ENCODE results near the gene CHST11. TPM values are rescaled to one million over a fixed set of nuclear protein-coding genes. Genes with fewer than 3 reads are reported as not detected.

The CHST11 gene
- total RNA-seq, 4 donors from 2014 or later, result 5.7 to 15.7 (median 7.1) TPM

GRCh38 chr12:104505095-104505818 is 48.5 kb downstream of the CHST11 start:
- peaks cover 0 to 13% (median 3%) of the 10 kb centered on the region in 4 donors for H3K4me1 ChIP-seq

GRCh38 chr12:104506676-104507401 is 50.1 kb downstream of the CHST11 start:
- Histone ChIP-seq H3K27ac (replicated peaks in 1 of 4) (no peak overlapping the region), H3K4me1 (peaks cover 0 to 16% (median 6%) of the 10 kb centered on the region in 4 donors), H3K36me3 (no peaks in the 10 kb centered on the region), H3K9me3 (no peaks in the 10 kb centered on the region), H3K4me3 (no peak overlapping the region), H3K27me3 (no peaks in the 10 kb centered on the region)
- no peak for DNase-seq (ENCODE audit: extremely low spot score)
- intact Hi-C loops (cut with DNase I), result no loop called here
- WGBS, result 55% methylated on average over 14 of the region's 14 CpGs
- TF ChIP-seq POLR2A (IDR thresholded peaks at IDR 0.05; ENCODE audit: low read depth), result no peak
- TF ChIP-seq EP300 (IDR thresholded peaks at IDR 0.05), result no peak

More at GRCh38 chr12:104505095-104505818, 48.5 kb downstream of the CHST11 start:
- Histone ChIP-seq H3K4me3 (no peak overlapping the region), H3K27me3 (no peaks in the 10 kb centered on the region), H3K36me3 (no peaks in the 10 kb centered on the region), H3K27ac (replicated peaks in 1 of 4) (no peak overlapping the region), H3K9me3 (no peaks in the 10 kb centered on the region)
- intact Hi-C loops (cut with DNase I), result no loop called here
- 78% methylated on average over 7 of the region's 7 CpGs for WGBS
- TF ChIP-seq EP300 (IDR thresholded peaks at IDR 0.05) (no peak), POLR2AphosphoS5 (IDR thresholded peaks at IDR 0.05) (no peak), POLR2A (IDR thresholded peaks at IDR 0.05; ENCODE audit: low read depth) (no peak)
- TF ChIP-seq, protein P1, sequence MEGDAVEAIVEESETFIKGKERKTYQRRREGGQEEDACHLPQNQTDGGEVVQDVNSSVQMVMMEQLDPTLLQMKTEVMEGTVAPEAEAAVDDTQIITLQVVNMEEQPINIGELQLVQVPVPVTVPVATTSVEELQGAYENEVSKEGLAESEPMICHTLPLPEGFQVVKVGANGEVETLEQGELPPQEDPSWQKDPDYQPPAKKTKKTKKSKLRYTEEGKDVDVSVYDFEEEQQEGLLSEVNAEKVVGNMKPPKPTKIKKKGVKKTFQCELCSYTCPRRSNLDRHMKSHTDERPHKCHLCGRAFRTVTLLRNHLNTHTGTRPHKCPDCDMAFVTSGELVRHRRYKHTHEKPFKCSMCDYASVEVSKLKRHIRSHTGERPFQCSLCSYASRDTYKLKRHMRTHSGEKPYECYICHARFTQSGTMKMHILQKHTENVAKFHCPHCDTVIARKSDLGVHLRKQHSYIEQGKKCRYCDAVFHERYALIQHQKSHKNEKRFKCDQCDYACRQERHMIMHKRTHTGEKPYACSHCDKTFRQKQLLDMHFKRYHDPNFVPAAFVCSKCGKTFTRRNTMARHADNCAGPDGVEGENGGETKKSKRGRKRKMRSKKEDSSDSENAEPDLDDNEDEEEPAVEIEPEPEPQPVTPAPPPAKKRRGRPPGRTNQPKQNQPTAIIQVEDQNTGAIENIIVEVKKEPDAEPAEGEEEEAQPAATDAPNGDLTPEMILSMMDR (IDR thresholded peaks at IDR 0.05), result no peak
- no peak for DNase-seq (ENCODE audit: extremely low spot score)

DNA sequence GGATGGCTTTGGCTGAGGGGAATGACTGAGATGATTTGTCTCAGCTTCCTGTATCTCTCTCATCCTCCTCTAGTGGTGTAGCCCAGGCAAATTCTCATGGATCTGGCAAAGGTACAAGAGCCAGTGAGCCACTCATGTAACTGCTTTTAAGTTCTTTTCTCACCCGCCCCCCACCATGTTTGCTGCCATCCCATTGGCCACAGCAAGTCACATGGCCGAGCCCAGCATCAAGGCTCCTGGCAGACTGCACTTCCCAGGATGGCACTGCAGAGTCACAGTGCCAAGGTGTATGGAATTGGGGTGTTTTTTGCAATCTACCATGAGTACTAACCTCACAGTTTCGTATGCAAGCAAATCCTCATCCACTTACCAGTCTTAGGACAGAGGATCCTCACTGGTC is 50.9 kb downstream of the CHST11 start:
- DNase-seq (ENCODE audit: extremely low spot score), result no peak
- no peak overlapping the region for H3K27ac ChIP-seq (replicated peaks in 1 of 4)
- 100% methylated on average over 1 of the region's 3 CpGs for WGBS
- TF ChIP-seq POLR2AphosphoS5 (IDR thresholded peaks at IDR 0.05), result no peak
- no peak for TF ChIP-seq POLR2A (IDR thresholded peaks at IDR 0.05; ENCODE audit: low read depth)
- TF ChIP-seq, protein P1 (IDR thresholded peaks at IDR 0.05), result no peak
- TF ChIP-seq EP300 (IDR thresholded peaks at IDR 0.05), result no peak
- H3K4me3 ChIP-seq, result no peak overlapping the region
- intact Hi-C loops (cut with DNase I), result no loop called here
- no peaks in the 10 kb centered on the region for H3K36me3 ChIP-seq
- H3K4me1 ChIP-seq, result peaks cover 0 to 16% (median 6%) of the 10 kb centered on the region in 4 donors
- no peaks in the 10 kb centered on the region for H3K9me3 ChIP-seq
- H3K27me3 ChIP-seq, result no peaks in the 10 kb centered on the region

DNA sequence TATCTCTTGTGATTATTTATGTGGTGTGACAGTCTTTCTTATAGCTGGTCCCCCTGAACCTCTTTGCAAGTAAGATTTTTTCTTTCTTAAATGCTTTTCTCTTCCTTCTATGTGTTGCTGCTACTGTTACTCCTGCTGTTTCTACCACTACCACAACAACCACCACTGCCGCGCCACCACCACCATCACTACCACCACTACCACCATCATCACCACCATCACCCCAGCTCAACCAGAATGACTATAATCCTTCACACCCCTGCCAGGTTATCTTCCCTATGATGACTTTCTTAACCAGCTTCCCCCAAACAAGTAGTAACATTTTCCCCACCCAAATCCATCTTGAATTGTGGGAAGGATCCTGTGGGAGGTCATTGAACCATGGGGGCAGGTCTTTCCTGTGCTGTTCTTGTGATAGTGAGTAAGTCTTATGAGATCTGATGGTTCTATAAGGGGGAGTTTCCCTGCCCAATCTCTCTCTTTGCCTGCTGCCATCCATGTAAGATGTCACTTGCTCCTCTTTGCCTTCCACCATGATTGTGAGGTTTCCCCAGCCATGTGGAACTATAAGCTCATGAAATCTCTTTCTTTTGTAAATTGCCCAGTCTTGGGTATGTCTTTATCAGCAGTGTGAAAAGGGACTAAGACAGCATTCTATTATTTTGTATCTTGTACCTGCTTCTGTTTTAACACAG is 52.2 kb downstream of the CHST11 start:
- TF ChIP-seq, protein P1 (IDR thresholded peaks at IDR 0.05), result no peak
- no peak for TF ChIP-seq POLR2A (IDR thresholded peaks at IDR 0.05; ENCODE audit: low read depth)
- no peak for TF ChIP-seq POLR2AphosphoS5 (IDR thresholded peaks at IDR 0.05)
- Histone ChIP-seq H3K27ac (replicated peaks in 1 of 4) (no peak overlapping the region), H3K9me3 (no peaks in the 10 kb centered on the region), H3K4me1 (peaks cover 0 to 16% (median 6%) of the 10 kb centered on the region in 4 donors), H3K27me3 (no peaks in the 10 kb centered on the region), H3K36me3 (no peaks in the 10 kb centered on the region), H3K4me3 (no peak overlapping the region)
- intact Hi-C loops (cut with DNase I), result no loop called here
- WGBS, result 97% methylated on average over 2 of the region's 2 CpGs
- no peak for DNase-seq (ENCODE audit: extremely low spot score)

Data from esophagus muscularis mucosa (tissue), 4 donors.